Fibroblast of skin of right biceps (primary cell): ENCODE measurements around the gene MYH11.

ENCODE experiments used
- DNase-seq: peaks from one replicate; pipeline ENCODE4 v3.0.0-alpha.2; 2013

The MYH11 gene

DNA sequence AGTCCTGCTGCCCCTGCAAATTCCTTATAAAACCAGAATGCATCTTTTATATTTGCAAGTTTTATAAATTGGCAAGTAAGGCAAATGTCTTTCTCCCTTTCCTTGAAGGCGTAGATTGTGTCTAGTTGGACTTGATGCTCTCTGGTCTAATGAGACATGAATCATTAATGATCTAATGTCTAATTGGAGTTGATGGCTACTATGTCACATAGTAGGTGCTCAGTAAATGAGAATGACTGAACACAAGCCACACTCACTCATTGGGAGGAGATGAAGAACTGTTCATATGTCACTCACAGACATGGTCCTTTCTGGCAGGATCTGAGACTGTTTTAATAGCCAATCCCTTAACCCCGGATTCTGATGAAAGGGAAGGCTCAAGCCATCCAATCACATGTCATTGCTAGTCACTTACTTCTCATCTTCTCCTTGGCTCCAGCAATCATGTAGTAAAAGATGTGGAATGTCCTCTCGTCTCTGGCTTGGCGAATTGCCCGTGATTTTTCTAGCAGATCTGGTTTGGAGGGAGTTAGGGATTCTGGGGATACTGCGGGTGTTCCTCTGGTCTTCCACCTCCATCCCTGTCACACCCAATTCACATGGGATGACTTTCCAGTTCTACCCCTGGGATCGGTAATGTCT, 81.0 kb downstream of the MYH11 start:
- peak; percentile 49 for DNase-seq

DNA sequence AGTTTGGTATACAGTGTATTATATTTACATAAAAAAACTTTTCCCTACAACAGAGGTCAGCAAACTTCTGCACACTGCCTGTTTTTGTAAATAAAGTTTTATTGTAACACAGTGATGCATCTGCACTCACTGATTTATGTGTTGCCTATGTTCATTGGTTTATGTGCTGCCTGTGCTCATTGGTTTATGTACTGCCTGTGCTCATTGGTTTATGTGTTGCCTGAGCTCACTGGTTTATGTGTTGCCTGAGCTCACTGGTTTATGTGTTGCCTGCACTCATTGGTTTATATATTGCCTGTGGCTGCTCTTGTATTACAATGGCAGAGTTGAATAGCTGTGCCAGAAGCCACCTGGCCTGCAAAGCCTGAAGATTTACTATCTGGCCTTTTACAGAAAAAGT, 81.6 kb downstream of the MYH11 start:
- peak; percentile 35 for DNase-seq

DNA sequence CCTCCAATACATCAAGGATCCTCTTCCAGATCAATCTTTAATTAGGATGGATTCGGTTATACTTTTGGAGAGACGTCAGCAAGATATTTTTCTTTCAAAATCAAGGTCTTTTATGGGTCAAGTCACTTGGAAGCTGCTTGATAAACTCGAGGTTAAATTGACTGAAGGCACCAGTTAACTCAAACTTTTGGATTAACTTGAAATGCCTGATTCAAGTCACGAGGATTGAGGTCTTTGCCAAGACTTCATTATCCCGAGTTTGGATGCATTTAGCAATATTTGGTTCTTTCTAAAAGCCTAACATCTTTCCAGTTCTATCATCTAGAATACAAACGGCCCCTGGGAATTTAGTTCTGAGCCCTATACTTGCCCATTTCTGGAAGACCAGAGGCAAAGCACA, 82.9 kb downstream of the MYH11 start:
- no peak for DNase-seq

DNA sequence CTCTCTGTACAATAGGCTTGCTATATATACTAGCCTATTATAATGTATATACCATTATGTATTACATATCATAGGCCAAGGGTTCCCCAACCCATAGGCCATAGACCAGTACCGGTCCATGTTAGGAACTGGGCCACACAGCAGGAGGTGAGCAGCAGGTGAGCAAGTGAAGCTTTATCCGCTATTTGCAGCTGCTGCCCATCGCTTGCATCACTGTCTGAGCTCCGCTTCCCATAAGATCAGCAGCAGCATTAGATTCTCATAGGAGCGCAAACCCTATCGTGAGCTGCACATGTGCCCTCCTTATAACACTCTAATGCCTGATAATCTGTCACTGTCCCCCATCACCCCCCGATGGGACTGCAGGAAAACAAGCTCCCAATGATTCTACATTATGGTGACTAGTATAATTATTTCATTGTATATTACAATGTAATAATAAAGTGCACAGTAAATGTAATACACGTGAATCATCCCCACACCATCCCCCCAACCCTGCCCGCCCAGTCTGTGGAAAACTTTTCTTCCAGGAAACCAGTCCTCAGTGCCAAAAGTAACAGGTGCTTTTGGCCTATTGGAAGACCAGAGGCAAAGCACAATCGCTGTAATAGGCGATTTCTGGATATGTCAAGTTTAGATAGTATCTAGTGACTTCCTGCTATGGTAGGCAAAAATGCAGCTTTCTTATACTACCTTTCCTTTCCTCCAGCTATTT, 84.1 kb downstream of the MYH11 start:
- DNase-seq, result no peak

DNA sequence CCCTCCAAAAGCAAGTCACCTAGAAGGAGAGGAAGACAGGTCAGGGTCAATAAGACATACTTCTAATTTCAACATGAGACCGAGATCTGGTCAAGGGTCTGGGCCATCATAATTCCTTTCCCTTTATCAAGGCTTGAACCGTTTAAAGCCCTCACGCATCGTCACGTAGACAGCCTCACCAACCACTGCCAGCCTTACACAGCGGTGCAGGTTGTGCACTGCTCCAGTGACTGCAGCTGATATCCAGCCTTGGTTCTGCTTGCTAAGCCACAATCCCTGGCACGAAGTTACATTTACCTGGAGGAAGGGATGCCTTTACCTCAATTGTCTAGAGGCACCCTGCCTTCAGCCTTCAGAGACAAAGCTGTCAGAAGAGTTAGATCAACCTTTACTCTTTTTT, 85.1 kb downstream of the MYH11 start:
- DNase-seq, result no peak

DNA sequence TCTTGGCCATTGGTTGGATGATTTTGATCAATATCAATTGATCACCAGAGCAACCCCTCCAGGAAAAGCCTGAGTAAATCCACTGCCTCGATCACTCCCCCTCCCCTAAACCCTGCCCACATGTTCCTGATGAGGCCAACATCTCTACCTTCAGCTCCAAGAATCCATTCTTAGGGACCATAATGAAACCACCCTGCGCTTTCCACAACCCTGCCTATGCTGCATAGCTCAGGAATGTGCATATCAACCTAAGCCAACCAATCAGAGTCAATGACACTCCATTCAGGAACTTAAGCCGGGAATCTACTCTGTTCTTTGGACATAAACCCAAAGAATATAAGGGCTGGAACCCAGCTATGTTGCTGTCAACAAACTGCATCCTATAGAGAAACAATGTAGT, 86.3 kb downstream of the MYH11 start:
- peak; percentile 52 for DNase-seq

DNA sequence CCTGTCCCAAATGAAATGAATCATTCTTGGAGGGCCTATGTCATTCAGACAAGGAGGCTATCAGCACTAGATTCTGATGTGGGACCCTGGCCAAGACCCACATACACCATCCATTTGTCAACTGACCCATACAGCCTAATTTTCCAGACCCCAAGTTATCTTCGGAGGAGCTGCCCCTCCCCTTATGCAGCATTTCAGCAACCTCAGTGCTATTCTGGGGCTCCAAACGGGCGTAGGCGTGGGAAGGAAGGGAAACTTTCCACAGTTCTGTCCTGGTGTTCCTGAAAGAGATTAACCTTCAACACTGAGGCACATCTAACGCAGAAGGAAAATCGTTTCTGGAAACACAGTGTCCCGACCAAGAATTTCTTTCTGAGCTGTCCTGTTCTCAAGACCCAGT, 86.7 kb downstream of the MYH11 start:
- no peak for DNase-seq

DNA sequence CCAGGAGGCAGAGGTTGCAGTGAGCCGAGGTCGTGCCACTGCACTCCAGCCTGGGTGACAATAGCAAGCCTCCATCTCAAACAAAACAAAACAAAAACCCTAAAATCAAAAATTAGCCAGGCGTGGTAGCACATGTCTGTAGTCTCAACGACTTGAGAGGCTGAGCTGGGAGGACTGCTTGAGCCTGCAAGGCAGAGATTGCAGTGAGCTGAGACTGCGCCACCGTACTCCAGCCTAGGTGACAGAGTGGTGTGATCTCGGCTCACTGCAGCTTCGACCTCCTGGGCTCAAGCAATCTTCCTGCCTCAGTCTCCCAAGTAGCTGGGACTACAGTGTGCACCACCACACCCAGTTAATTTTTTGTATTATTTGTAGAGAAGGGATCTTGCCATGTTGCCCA, 87.6 kb downstream of the MYH11 start:
- DNase-seq, result no peak

DNA sequence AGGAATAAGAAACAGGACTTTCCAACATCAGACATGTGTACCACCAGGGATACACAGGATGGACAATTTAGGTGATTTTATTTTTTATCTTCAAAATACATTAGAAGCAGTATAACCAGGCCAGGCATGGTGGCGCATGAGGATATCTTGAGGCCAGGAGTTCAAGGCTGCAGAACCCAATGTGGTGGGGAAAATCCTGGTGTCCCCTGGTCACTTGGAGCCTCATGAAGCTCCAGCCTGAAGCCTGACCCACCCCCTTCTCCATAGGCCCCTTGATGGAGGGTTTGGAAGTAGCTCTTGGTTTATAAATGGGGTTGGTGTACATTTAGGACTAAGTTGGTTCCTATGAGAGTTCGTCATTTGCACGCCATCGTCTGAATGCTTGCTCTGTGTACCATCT, 88.6 kb downstream of the MYH11 start:
- no peak for DNase-seq

DNA sequence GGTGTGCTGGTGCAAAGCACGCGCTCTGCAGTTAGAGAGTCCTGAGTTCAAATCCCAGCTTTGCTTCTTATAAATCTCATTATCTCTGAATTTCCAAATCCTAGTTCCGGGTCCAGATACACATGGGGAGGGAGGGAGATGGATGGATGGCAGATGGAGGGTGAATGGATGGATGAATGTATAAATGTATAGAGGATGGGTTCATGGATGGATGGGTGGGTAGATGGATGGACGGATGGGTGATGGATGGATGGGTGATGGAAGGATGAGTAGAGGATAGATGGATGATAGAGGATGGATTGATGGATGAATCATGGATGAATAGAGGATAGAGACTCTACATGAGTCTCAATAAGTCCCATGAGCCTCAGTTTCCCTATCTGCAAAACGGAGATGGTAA, 89.9 kb downstream of the MYH11 start:
- no peak for DNase-seq

DNA sequence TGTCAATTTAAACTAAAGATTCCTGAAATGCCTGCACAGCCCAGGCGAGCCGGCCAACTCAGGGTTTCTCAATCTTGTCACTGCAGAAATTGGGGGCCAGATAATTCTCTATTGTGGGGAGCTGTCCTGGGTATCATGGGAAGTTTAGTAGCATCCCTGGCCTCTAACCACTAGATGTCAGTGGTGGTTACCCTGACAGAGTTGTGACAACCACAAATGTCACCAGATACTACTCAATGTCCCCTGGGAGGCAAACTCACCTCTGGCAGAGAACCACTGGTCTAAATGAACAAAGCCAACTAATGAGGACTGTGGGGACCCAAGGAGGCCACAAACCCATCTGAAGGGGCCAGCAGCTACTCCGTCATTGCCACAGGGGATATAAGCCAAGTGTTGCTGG, 90.9 kb downstream of the MYH11 start:
- peak; percentile 48 for DNase-seq

DNA sequence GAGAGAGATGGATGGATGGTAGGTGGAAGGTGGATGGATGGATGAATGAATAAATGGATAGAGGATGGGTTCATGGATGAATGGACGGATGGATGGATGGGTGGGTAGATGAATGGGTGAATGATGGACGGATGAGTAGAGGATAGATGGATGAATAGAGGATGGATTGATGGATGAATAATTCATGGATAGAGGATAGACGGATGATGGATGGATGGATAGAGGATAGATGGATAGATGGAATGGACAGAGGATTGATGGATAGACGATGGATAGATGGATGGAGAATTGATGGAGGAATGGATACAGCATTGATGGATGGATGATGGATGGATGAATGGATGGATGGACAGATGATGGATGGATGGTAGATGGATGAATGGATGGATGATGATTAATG, 91.7 kb downstream of the MYH11 start:
- no peak for DNase-seq

DNA sequence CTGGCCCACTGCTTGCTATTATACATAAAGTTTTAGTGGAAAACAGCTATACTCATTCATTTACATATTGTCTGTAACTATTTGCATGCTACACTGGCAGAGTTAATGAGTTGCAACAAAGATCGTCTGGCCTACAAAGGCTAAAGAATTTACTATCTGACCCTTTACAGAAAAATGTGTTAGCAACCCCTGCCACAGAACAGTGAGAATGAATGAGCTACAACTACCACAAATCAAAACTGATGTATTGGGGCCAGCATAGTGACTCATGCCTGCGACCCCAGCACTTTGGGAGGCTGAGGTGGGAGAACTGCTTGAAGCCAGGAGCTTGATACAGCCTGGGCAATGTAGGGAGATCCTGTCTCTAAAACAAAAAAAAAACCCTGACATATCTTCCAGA, 92.7 kb downstream of the MYH11 start:
- no peak for DNase-seq

DNA sequence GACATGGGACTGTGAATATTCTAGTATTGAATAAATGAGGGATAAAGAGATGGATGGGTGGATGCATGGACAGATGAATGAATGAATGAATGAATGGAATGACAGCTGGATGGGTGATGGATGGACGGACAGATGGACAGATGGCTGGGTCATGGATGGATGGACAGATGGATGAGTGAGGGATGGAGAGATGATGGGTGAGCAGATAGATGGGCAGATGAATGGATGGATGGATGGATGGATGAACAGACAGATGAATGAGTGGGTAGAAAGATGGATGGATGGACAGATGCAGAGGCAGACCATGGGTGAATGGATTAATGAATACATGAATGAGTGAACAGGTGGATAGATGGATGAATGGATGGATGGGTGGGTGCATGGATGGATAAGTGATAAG, 96.7 kb downstream of the MYH11 start:
- DNase-seq, result no peak

DNA sequence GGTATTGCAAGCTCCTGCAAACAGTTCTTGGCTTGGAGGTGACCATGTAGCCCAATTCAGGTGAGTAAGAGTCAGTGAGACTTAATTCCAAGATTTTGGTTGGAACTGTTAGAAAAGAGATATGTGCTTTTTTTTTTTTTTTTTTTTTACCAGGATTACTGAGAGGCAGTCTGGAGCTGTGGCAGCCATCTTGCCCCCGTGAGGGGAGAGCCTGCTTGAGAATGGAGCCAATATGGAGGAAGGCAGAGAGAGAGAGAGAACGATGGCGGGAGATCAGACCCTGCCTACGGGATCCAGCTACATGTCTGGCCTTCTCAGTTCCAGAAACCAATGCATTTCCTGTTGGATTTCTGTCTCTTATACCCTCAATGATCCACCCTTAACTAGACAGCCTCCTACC, 97.8 kb downstream of the MYH11 start:
- DNase-seq, result no peak

DNA sequence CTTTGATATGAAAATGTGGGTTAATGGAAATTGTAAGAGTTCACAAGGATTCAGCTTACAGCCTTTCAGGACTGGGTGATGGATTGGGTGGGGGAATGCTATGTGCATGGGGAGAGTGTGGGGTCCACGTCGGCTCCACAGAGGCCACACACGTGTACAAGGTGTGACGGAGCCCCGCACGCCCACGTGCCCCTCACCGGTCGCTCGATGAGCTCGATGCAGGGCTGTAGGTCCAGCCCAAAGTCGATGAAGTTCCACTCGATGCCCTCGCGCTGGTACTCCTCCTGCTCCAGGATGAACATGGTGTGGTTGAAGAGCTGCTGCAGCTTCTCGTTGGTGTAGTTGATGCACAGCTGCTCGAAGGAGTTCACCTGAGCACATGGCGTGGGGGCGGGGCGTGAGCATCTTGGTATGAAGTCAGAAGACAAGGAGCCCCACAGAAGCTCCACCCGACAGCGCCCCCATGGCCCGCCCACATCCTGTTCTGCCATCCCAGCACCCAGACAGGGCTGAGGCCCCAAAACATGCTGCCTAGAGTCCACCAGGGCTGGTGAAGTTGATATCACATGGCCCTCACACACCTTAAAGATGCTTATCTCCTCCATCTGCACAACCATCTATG, 99.1 kb downstream of the MYH11 start:
- DNase-seq, result no peak

DNA sequence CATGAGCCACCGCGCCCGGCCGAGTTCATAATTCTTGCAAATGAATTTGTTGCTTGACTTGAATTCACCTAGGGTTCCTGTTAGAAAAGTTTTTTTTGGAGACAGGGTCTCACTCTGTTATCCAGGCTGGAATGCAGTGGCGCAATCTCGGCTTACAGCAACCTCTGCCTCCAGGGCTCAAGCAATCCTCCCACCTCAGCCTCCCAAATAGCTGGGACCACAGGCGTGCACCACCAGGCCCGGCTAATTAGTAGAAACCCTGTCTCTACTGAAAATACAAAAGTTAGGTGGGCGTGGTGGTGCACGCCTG, 99.8 kb downstream of the MYH11 start:
- DNase-seq, result no peak

DNA sequence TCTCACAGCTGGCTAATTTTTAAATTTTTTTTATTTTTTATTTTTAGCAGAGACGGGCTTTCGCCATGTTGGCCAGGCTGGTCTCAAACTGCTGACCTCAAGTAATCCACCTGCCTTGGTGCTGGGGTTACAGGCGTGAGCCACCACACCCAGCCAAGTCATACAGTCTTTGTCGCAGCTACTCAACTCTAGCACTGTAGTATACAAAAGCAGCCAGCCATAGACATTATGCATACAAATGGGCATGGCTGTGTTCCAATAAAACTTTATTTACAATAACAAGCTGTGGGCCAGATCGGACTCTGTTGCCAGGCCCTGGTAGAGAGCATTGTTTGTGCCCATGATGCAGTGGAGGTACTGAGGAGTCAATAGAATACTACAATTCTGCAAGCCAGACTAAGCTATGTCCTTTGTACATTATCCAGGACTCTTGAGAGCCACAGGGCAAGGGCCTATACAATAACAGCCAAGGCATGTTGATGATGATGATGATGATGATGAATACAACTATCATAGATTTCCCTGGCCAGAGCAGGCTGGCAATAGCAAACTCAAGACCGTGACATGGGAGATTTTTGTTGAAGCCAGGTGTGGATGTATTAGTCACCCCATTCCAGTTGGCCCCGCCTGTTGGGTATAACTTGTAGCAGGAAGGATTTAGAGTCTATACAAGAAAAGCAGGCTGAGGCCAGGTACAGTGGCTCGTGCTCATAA, 101.8 kb downstream of the MYH11 start:
- DNase-seq, result no peak

DNA sequence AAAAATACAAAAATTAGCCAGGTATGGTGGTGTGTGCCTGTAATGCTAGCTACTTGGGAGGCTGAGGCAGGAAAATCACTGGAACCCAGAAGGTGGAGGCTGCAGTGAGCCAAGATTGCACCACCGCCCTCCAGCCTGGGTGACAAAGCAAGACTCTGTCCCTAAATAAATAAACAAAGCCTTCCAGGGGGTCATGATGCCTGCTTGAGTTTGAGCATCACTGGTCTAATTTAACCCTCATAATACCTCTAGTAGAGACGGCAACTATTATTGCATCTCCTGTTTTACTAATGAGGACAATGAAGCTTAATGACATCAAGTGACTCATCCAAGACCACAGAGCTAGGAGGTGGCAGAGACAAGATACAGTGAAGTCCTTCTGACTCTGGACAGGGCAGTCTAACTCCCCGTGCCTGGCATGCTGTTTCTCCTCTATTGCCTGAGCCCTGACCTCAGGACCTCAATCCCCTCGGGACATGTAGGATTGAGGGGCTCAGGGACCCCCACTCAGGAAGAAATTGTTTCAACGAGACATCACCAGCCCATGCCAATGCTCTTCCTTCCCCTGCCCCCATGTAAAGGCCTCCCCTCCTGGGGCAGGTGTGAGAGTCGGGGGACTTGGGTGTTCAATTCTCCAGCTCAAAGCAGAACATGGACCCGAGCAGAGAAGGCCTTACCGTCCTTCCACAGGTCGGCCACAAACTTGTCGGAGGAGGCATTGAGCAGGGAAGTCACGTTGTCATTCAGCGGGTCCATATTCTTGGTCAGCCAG, 103.9 kb downstream of the MYH11 start:
- DNase-seq, result no peak

DNA sequence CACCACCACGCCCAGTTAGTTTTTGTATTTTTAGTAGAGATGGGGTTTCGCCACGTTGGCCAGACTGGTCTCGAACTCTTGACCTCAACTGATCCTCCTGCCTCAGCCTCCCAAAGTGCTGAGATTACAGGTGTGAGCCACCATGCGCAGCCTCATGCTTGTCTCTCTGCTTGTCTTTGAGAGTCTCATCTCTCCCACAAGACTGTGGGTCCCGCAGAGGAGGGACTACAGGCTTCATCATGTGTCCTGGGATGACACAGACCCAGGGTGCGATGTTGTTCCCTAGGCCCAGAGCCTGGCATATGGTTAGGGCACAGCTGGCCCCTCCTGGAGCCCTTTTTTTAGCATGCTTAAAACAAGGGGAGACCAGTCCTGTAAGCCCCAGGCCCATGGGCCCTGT, 104.9 kb downstream of the MYH11 start:
- DNase-seq, result no peak

DNA sequence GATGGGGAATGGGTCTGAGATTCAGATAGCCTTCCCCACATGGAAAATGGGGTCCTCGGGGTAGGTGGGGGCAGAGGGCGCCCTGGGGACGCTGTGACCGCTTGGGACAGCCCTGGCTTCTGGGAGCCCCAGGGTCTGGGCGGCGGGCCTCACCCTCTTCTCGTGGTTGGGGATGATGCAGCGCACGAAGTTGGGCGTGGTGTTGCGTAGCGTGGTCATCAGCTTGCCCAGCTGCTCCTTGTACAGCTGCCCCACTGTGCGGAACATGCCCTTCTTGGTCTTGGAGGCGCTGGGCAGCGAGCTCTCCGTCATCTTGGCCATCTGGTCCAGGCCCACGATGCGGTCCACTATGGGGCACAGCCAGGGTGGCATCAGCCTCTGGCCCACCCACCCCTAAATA, 106.8 kb downstream of the MYH11 start:
- no peak for DNase-seq

DNA sequence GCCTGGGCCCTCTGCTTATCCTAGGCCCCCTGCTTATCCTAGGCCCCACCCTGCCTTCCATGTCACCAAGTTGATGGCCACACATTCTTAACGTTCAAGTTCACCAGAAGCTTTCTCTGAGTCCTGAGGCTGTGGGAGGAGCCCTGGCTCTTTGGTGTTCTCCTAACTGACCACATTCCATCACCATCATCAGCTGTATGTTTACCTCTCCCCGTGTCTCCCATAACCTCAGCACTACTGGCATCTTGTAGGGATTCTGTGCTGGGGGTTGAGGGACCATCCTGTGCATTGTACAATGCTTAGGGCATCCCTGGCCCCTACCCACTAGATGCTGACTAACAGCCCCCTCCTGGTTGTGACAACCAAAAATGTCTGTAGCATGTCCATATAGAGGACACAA, 107.5 kb downstream of the MYH11 start:
- no peak for DNase-seq

DNA sequence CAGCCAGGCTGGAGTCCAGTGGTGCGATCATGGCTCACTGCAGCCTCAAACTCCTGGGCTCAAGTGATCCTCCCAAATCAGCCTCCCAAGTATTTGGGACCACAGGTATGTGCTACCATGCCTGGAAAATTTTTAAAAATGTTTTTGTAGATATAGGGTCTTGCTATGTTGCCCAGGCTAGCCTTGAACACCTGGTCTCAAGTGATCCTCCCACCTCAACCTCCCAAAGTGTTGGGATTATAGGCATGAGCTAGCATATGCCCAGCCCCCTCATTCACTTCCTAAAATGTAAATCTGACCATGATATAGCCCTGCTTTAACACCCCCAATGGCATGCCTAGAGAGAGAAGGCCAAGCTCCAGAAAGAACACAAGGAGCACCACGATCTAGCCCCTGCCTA, 108.2 kb downstream of the MYH11 start:
- no peak for DNase-seq
